HEK293T (cell line): ENCODE data around the gene PLEKHF1.

ENCODE experiments used
- BHLHE40 ChIP-seq: fragments of 450-650 bp; IDR thresholded peaks from 2 replicates; pipeline ENCODE4 v1.6.1; 2016; ENCODE audit warnings: mild to moderate bottlenecking, moderate library complexity, borderline replicate concordance
- FOXA1 ChIP-seq: fragments of 450-650 bp; IDR thresholded peaks from 2 replicates; pipeline ENCODE4 v1.6.1; 2016; ENCODE audit warnings: mild to moderate bottlenecking
- FOXK2 ChIP-seq: fragments of 450-650 bp; IDR thresholded peaks from 2 replicates; pipeline ENCODE4 v1.6.1; 2016; ENCODE audit warnings: mild to moderate bottlenecking
- SP1 ChIP-seq: fragments of 450-650 bp; IDR thresholded peaks from 2 replicates; pipeline ENCODE4 v1.6.1; 2017
- TARDBP ChIP-seq: fragments of 450-650 bp; IDR thresholded peaks from 2 replicates; pipeline ENCODE4 v1.6.1; 2016

DNA sequence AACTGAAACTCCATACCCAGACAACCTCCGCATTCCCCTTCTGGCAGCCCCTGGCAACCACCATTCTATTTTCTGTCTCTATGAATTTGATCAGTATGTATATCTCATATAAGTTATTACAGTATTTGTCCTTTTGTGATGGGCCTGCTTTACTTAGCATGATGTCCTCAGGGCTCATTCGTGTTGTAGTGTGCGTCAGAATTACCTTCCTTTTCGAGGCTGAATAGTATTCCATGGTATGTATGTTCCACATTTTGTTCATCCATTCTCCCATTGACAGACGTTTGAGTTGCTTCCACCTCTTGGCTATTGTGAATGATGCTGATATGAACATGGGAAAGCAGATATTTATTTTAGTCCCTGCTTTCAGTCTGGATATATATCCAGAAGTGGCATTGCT is 5.0 kb downstream of the PLEKHF1 start:
- TF ChIP-seq BHLHE40 (no peak), FOXA1 (no peak), FOXK2 (no peak), TARDBP (no peak), SP1 (no peak)
